Vagina (tissue), 2 donors: ENCODE measurements around the gene PADI6. TPM values are rescaled to one million over a fixed set of nuclear protein-coding genes. Genes with fewer than 3 reads are reported as not detected.

Experiments
- DNase-seq, 2 donors: peaks; one replicate each; pipeline ENCODE4 v3.0.0-alpha.2; 2017; ENCODE audit errors: extremely low spot score in 2 of 2
- H3K27ac ChIP-seq: fragments of 200-600 bp; sonication (generic); one replicate; pipeline ENCODE4 v1.5.1; 2019
- H3K27me3 ChIP-seq: fragments of 200-600 bp; sonication (generic); one replicate; pipeline ENCODE4 v1.5.1; 2019
- H3K36me3 ChIP-seq, 2 donors: fragments of 200-600 bp; sonication (generic); one replicate each; pipeline ENCODE4 v1.5.1; 2017 to 2019
- H3K4me1 ChIP-seq: fragments of 200-600 bp; sonication (generic); one replicate; pipeline ENCODE4 v1.5.1; 2019
- H3K4me3 ChIP-seq, 2 donors: fragments of 200-600 bp; sonication (generic); 1 replicate in 1 of 2; 2 replicates in 1 of 2; pipeline ENCODE4 v1.5.1; 2016 to 2019
- H3K9me3 ChIP-seq: fragments of 200-600 bp; sonication (generic); one replicate; pipeline ENCODE4 v1.5.1; 2019
- CTCF ChIP-seq, 3 experiments: fragments of 450-650 bp in 2 of 3; fragments of 200-600 bp in 1 of 3; sonication (generic) in 1 of 3; IDR thresholded peaks; one replicate each; pipeline ENCODE4 v1.5.1; 2017 to 2019; ENCODE audit warnings: antibody characterized with exemption in 3 of 3, mild to moderate bottlenecking in 2 of 3, moderate library complexity in 2 of 3
- POLR2A ChIP-seq, 2 donors: fragments of 450-650 bp; IDR thresholded peaks; one replicate each; pipeline ENCODE4 v1.6.1; 2017; ENCODE audit warnings: antibody characterized with exemption in 2 of 2, mild to moderate bottlenecking in 2 of 2, moderate library complexity in 2 of 2
- POLR2AphosphoS5 ChIP-seq, 2 donors: sonication (generic); formaldehyde crosslinking; IDR thresholded peaks; one replicate each; pipeline ENCODE4 v1.9.0; 2017; ENCODE audit warnings: antibody characterized with exemption in 2 of 2, mild to moderate bottlenecking in 2 of 2, low read depth in 1 of 2; ENCODE audit not compliant: insufficient read depth in 1 of 2
- intact Hi-C: fragments of 100-400 bp; cut with DNase I; formaldehyde crosslinking; loops from one replicate; pipeline ENCODE4 v1.15.1; 2023
- total RNA-seq: library from RNA; depleted of rRNA; stranded (reverse); fragments of >200 nt; gene quantifications from one replicate; pipeline ENCODE4 v1.2.3, GENCODE V29; 2016

Gene PADI6
- total RNA-seq, 1 donor from 2014 or later, result not detected

- no peak overlapping the region for H3K27ac ChIP-seq
- no peaks in the 10 kb centered on the region for H3K27me3 ChIP-seq
- no peak for DNase-seq
- no peaks in the 10 kb centered on the region for H3K36me3 ChIP-seq
- no peaks in the 10 kb centered on the region for H3K4me1 ChIP-seq
- no peak overlapping the region for H3K4me3 ChIP-seq
- no peaks in the 10 kb centered on the region for H3K9me3 ChIP-seq
- intact Hi-C loops, result loop anchor here (10.0 kb wide), 1 partner anchor 810 kb away; no protein-coding TSS in a partner anchor
- no peak for TF ChIP-seq CTCF (IDR thresholded peaks at IDR 0.05)
- no peak for TF ChIP-seq POLR2A (IDR thresholded peaks at IDR 0.05)
- TF ChIP-seq POLR2AphosphoS5 (IDR thresholded peaks at IDR 0.05; ENCODE audit: insufficient read depth in 1 of 2, low read depth in 1 of 2), result no peak
Observed at GRCh38 chr1:17365293-17365692, 6.7 kb upstream of the PADI6 start.

- TF ChIP-seq CTCF (IDR thresholded peaks at IDR 0.05), result no peak
- TF ChIP-seq POLR2A (IDR thresholded peaks at IDR 0.05), result no peak
- TF ChIP-seq POLR2AphosphoS5 (IDR thresholded peaks at IDR 0.05; ENCODE audit: insufficient read depth in 1 of 2, low read depth in 1 of 2), result no peak
- Histone ChIP-seq H3K27ac (no peak overlapping the region), H3K4me1 (no peaks in the 10 kb centered on the region), H3K4me3 (no peak overlapping the region), H3K27me3 (no peaks in the 10 kb centered on the region), H3K36me3 (no peaks in the 10 kb centered on the region), H3K9me3 (no peaks in the 10 kb centered on the region)
- intact Hi-C loops, result loop anchor here (10.0 kb wide), 1 partner anchor 805 kb away; no protein-coding TSS in a partner anchor
- no peak for DNase-seq
Observed at GRCh38 chr1:17369466-17369865, 2.5 kb upstream of the PADI6 start.

GRCh38 chr1:17370618-17371017 is 1.4 kb upstream of the PADI6 start:
- Histone ChIP-seq H3K27me3 (no peaks in the 10 kb centered on the region), H3K27ac (no peak overlapping the region), H3K4me3 (no peak overlapping the region), H3K9me3 (no peaks in the 10 kb centered on the region), H3K4me1 (no peaks in the 10 kb centered on the region), H3K36me3 (no peaks in the 10 kb centered on the region)
- TF ChIP-seq POLR2A (IDR thresholded peaks at IDR 0.05) (no peak), CTCF (IDR thresholded peaks at IDR 0.05) (no peak), POLR2AphosphoS5 (IDR thresholded peaks at IDR 0.05; ENCODE audit: insufficient read depth in 1 of 2, low read depth in 1 of 2) (no peak)
- intact Hi-C loops, result no loop called here
- no peak for DNase-seq

- Histone ChIP-seq H3K9me3 (no peaks in the 10 kb centered on the region), H3K36me3 (no peaks in the 10 kb centered on the region), H3K4me1 (no peaks in the 10 kb centered on the region), H3K4me3 (no peak overlapping the region), H3K27ac (no peak overlapping the region), H3K27me3 (no peaks in the 10 kb centered on the region)
- no peak for DNase-seq
- intact Hi-C loops, result no loop called here
- TF ChIP-seq CTCF (IDR thresholded peaks at IDR 0.05) (no peak), POLR2A (IDR thresholded peaks at IDR 0.05) (no peak), POLR2AphosphoS5 (IDR thresholded peaks at IDR 0.05; ENCODE audit: insufficient read depth in 1 of 2, low read depth in 1 of 2) (no peak)
Observed at GRCh38 chr1:17372955-17373354, 959 bp downstream of the PADI6 start.

- Histone ChIP-seq H3K36me3 (no peaks in the 10 kb centered on the region), H3K27ac (no peak overlapping the region), H3K4me3 (no peak overlapping the region), H3K4me1 (no peaks in the 10 kb centered on the region), H3K27me3 (no peaks in the 10 kb centered on the region), H3K9me3 (no peaks in the 10 kb centered on the region)
- intact Hi-C loops, result no loop called here
- no peak for DNase-seq
- TF ChIP-seq POLR2AphosphoS5 (IDR thresholded peaks at IDR 0.05; ENCODE audit: insufficient read depth in 1 of 2, low read depth in 1 of 2) (no peak), CTCF (IDR thresholded peaks at IDR 0.05) (no peak), POLR2A (IDR thresholded peaks at IDR 0.05) (no peak)
Observed at GRCh38 chr1:17375651-17376050, 3.7 kb downstream of the PADI6 start.
